OCI-LY1 (cell line): ENCODE results near the gene LDLRAD4.

Experiments used
- EZH2 ChIP-seq: fragments of 200-600 bp; sonication (generic), shearing (Covaris generic); IDR thresholded peaks from 2 replicates; pipeline ENCODE4 v1.8.0; 2017; ENCODE audit warnings: borderline replicate concordance, mixed run types, mild to moderate bottlenecking, antibody characterized with exemption, low read length, moderate library complexity, mixed read lengths
- TF ChIP-seq, protein P1 (sequence below): fragments of 200-600 bp; sonication (generic), shearing (Covaris generic); IDR thresholded peaks from 2 replicates; pipeline ENCODE4 v1.5.1; 2017; ENCODE audit warnings: mild to moderate bottlenecking, antibody characterized with exemption, low read length, moderate library complexity, mixed read lengths

- TF ChIP-seq, protein P1, sequence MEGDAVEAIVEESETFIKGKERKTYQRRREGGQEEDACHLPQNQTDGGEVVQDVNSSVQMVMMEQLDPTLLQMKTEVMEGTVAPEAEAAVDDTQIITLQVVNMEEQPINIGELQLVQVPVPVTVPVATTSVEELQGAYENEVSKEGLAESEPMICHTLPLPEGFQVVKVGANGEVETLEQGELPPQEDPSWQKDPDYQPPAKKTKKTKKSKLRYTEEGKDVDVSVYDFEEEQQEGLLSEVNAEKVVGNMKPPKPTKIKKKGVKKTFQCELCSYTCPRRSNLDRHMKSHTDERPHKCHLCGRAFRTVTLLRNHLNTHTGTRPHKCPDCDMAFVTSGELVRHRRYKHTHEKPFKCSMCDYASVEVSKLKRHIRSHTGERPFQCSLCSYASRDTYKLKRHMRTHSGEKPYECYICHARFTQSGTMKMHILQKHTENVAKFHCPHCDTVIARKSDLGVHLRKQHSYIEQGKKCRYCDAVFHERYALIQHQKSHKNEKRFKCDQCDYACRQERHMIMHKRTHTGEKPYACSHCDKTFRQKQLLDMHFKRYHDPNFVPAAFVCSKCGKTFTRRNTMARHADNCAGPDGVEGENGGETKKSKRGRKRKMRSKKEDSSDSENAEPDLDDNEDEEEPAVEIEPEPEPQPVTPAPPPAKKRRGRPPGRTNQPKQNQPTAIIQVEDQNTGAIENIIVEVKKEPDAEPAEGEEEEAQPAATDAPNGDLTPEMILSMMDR: no peak
- no peak for TF ChIP-seq EZH2
Observed at GRCh38 chr18:13546638-13547037, 328.1 kb downstream of the LDLRAD4 start.
